Stimulated activated CD4-positive, alpha-beta T cell treated with anti-CD3 and anti-CD28 coated beads, Interleukin-12 subunit alpha, Interleukin-12 subunit beta, amount 100 ng/mL, for 24 hours (primary cell): ENCODE results near the gene TRABD2A.
"Not testable (repeated sequence)": the region's sequence is repeated elsewhere in the genome, so short reads cannot be mapped to it uniquely, and the experiment has no call there.

ENCODE experiments used
- DNase-seq, 2 experiments: peaks; one replicate each; pipeline ENCODE4 v3.0.0-alpha.2; 2020; ENCODE audit warnings: low read depth in 2 of 2

Gene TRABD2A

GRCh38 chr2:84879584-84880394 lies 1.1 kb downstream of the TRABD2A start:
- DNase-seq, result no peak

- DNase-seq, result no peak
Measured at GRCh38 chr2:84878896-84879583, 1.8 kb downstream of the TRABD2A start.

- DNase-seq, result no peak
Measured at GRCh38 chr2:84878459-84878858, 2.4 kb downstream of the TRABD2A start.

GRCh38 chr2:84876369-84876768 lies 4.5 kb downstream of the TRABD2A start:
- no peak for DNase-seq

- DNase-seq, result not testable (repeated sequence)
Measured at GRCh38 chr2:84875619-84876018, 5.3 kb downstream of the TRABD2A start.

- DNase-seq, result no peak
Measured at GRCh38 chr2:84875213-84875560, 5.7 kb downstream of the TRABD2A start.

GRCh38 chr2:84874381-84875212 lies 6.3 kb downstream of the TRABD2A start:
- DNase-seq, result no peak

- DNase-seq, result no peak
Measured at GRCh38 chr2:84873350-84873749, 7.5 kb downstream of the TRABD2A start.

- not testable (repeated sequence) for DNase-seq
Measured at GRCh38 chr2:84872691-84873090, 8.2 kb downstream of the TRABD2A start.

- DNase-seq, result no peak
Measured at GRCh38 chr2:84870306-84870705, 10.6 kb downstream of the TRABD2A start.

GRCh38 chr2:84868327-84868726 lies 12.6 kb downstream of the TRABD2A start:
- not testable (repeated sequence) for DNase-seq

- DNase-seq, result no peak
Measured at GRCh38 chr2:84866122-84866521, 14.8 kb downstream of the TRABD2A start.

- no peak for DNase-seq
Measured at GRCh38 chr2:84865181-84865783, 15.6 kb downstream of the TRABD2A start.

GRCh38 chr2:84862006-84862405 lies 18.9 kb downstream of the TRABD2A start:
- no peak for DNase-seq

GRCh38 chr2:84861539-84861938 lies 19.3 kb downstream of the TRABD2A start:
- no peak for DNase-seq

- DNase-seq, result no peak
Measured at GRCh38 chr2:84858937-84859336, 21.9 kb downstream of the TRABD2A start.

- no peak for DNase-seq
Measured at GRCh38 chr2:84858123-84858522, 22.8 kb downstream of the TRABD2A start.

- DNase-seq, result no peak
Measured at GRCh38 chr2:84857566-84857965, 23.3 kb downstream of the TRABD2A start.

- no peak for DNase-seq
Measured at GRCh38 chr2:84856787-84857186, 24.1 kb downstream of the TRABD2A start.

GRCh38 chr2:84855731-84856130 lies 25.2 kb downstream of the TRABD2A start:
- no peak for DNase-seq

- DNase-seq, result no peak
Measured at GRCh38 chr2:84854850-84855249, 26.0 kb downstream of the TRABD2A start.

- DNase-seq, result no peak
Measured at GRCh38 chr2:84851876-84852275, 29.0 kb downstream of the TRABD2A start.
